Muscle layer of duodenum (tissue), 2 donors: ENCODE measurements around the gene KLHL40.

Experiments used
- H3K27ac ChIP-seq: one replicate; pipeline ENCODE4 v1.7.0; 2013; ENCODE audit warnings: mild to moderate bottlenecking, low read length
- H3K27me3 ChIP-seq: one replicate; pipeline ENCODE4 v1.7.0; 2013; ENCODE audit warnings: low read depth, mild to moderate bottlenecking, control low read depth, low read length
- H3K36me3 ChIP-seq, 2 donors: one replicate each; pipeline ENCODE4 v1.7.0; 2013; ENCODE audit warnings: low read length in 2 of 2, control low read depth in 1 of 2, mild to moderate bottlenecking in 1 of 2; ENCODE audit not compliant: insufficient read depth in 2 of 2, control insufficient read depth in 1 of 2
- H3K4me1 ChIP-seq, 2 donors: one replicate each; pipeline ENCODE4 v1.7.0; 2013; ENCODE audit warnings: low read length in 2 of 2, mild to moderate bottlenecking in 2 of 2, control low read depth in 1 of 2, moderate library complexity in 1 of 2; ENCODE audit not compliant: insufficient read depth in 2 of 2, control insufficient read depth in 1 of 2
- H3K4me3 ChIP-seq, 2 donors: one replicate each; pipeline ENCODE4 v1.7.0; 2013; ENCODE audit warnings: low read length in 2 of 2, low read depth in 1 of 2, mild to moderate bottlenecking in 1 of 2
- H3K9me3 ChIP-seq, 2 donors: one replicate each; pipeline ENCODE4 v1.7.0; 2013; ENCODE audit warnings: low read length in 2 of 2, control low read depth in 1 of 2, mild to moderate bottlenecking in 1 of 2; ENCODE audit not compliant: control insufficient read depth in 1 of 2
- donor health status: healthy.

Gene KLHL40

GRCh38 chr3:42665050-42665878 is 20.1 kb upstream of the KLHL40 start:
- H3K27me3 ChIP-seq = no peaks in the 10 kb centered on the region
- no peaks in the 10 kb centered on the region for H3K36me3 ChIP-seq
- H3K27ac ChIP-seq = no peak overlapping the region
- no peaks in the 10 kb centered on the region for H3K9me3 ChIP-seq
- H3K4me1 ChIP-seq = peaks cover 7 to 24% of the 10 kb centered on the region in 2 donors
- H3K4me3 ChIP-seq = no peak overlapping the region

- no peaks in the 10 kb centered on the region for H3K27me3 ChIP-seq
- no peaks in the 10 kb centered on the region for H3K36me3 ChIP-seq
- no peak overlapping the region for H3K4me3 ChIP-seq
- H3K27ac ChIP-seq = no peak overlapping the region
- peaks cover 7 to 24% of the 10 kb centered on the region in 2 donors for H3K4me1 ChIP-seq
- H3K9me3 ChIP-seq = no peaks in the 10 kb centered on the region
These were observed 19.3 kb upstream of the KLHL40 start for GRCh38 chr3:42666022-42666421.

- H3K4me3 ChIP-seq = no peak overlapping the region
- no peaks in the 10 kb centered on the region for H3K9me3 ChIP-seq
- H3K27ac ChIP-seq = no peak overlapping the region
- H3K4me1 ChIP-seq = peaks cover 7 to 24% of the 10 kb centered on the region in 2 donors
- no peaks in the 10 kb centered on the region for H3K27me3 ChIP-seq
- H3K36me3 ChIP-seq = no peaks in the 10 kb centered on the region
These were observed 18.7 kb upstream of the KLHL40 start for GRCh38 chr3:42666577-42666998.

DNA sequence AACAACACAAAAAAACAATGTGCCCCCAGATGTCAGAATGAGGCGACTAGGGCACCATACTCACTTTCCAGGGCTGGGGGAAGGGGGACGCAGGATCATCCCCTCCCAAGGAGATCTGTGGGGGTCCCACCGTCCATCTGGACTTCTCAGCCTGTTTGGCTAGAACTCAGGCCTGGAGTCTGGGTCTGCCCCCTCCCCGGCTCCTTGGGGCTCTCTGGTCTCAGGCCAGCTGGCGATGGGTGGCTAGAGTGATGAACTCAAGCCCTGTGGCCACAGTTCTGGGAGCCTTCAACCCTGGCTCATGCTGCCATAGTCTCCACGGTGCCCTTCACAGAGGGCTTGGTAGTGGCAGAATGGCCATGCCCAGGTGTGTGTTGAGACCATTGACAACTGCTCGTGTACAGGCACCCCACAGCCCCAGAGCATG is 18.2 kb upstream of the KLHL40 start:
- H3K9me3 ChIP-seq = no peaks in the 10 kb centered on the region
- H3K27ac ChIP-seq = no peak overlapping the region
- no peaks in the 10 kb centered on the region for H3K27me3 ChIP-seq
- peaks cover 7 to 24% of the 10 kb centered on the region in 2 donors for H3K4me1 ChIP-seq
- H3K36me3 ChIP-seq = no peaks in the 10 kb centered on the region
- no peak overlapping the region for H3K4me3 ChIP-seq

GRCh38 chr3:42667523-42668412 is 17.6 kb upstream of the KLHL40 start:
- H3K27ac ChIP-seq = no peak overlapping the region
- no peaks in the 10 kb centered on the region for H3K36me3 ChIP-seq
- no peaks in the 10 kb centered on the region for H3K27me3 ChIP-seq
- H3K4me1 ChIP-seq = peaks cover 7 to 24% of the 10 kb centered on the region in 2 donors
- no peaks in the 10 kb centered on the region for H3K9me3 ChIP-seq
- no peak overlapping the region for H3K4me3 ChIP-seq

GRCh38 chr3:42668413-42668760 is 16.9 kb upstream of the KLHL40 start:
- Histone ChIP-seq H3K27me3 (no peaks in the 10 kb centered on the region), H3K27ac (no peak overlapping the region), H3K9me3 (no peaks in the 10 kb centered on the region), H3K4me1 (peaks cover 7 to 24% of the 10 kb centered on the region in 2 donors), H3K36me3 (no peaks in the 10 kb centered on the region), H3K4me3 (no peak overlapping the region)

DNA sequence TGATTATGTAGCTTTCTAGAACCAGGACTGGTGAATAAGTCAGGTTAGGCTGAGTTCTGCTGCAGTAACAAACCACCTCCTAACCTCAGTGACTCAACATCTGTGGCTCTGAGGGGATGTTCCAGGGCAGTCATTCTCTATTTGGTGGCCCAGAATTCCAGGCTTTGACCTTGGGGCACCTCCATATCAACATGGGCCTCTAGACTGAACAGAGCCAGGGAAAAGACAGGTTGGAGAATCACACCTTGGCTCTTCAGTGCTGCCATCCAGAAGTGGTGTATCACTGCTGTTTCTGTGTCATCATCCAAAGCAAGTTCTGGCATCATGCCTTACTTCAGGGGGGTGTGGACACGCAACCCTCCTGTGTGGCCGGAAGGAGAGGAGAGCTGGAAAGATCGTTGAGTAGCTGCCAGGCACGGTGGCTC is 16.5 kb upstream of the KLHL40 start:
- no peak overlapping the region for H3K27ac ChIP-seq
- H3K27me3 ChIP-seq = no peaks in the 10 kb centered on the region
- peaks cover 7 to 24% of the 10 kb centered on the region in 2 donors for H3K4me1 ChIP-seq
- H3K36me3 ChIP-seq = no peaks in the 10 kb centered on the region
- no peaks in the 10 kb centered on the region for H3K9me3 ChIP-seq
- no peak overlapping the region for H3K4me3 ChIP-seq

- Histone ChIP-seq H3K4me3 (no peak overlapping the region), H3K27ac (no peak overlapping the region), H3K4me1 (peaks cover 7 to 24% of the 10 kb centered on the region in 2 donors), H3K9me3 (no peaks in the 10 kb centered on the region), H3K27me3 (no peaks in the 10 kb centered on the region), H3K36me3 (no peaks in the 10 kb centered on the region)
These were observed 15.2 kb upstream of the KLHL40 start for GRCh38 chr3:42670051-42670576.

DNA sequence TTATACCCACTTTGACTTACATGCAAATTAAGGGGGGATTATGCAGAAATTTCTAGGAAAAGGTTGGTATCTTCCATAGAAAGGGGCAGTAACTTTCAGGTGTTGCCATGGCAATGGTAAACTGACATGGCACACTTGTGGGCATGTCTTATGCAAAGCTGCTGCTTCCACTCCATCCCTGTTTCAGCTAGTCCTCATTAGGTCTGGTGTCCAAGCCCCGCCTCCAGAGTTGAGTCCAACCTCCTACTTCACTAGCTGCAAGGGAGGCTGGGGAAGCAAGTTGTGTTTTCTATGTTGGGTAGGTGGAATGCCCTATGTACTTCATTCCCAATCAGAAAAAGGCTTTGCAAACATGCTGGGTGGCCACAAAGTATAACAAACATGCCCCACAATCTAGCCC is 14.7 kb upstream of the KLHL40 start:
- no peaks in the 10 kb centered on the region for H3K27me3 ChIP-seq
- peaks cover 0 to under 1% of the 10 kb centered on the region in 2 donors for H3K9me3 ChIP-seq
- peaks cover 7 to 24% of the 10 kb centered on the region in 2 donors for H3K4me1 ChIP-seq
- H3K4me3 ChIP-seq = no peak overlapping the region
- H3K36me3 ChIP-seq = no peaks in the 10 kb centered on the region
- no peak overlapping the region for H3K27ac ChIP-seq

GRCh38 chr3:42672515-42672914 is 12.8 kb upstream of the KLHL40 start:
- Histone ChIP-seq H3K4me3 (no peak overlapping the region), H3K27ac (no peak overlapping the region), H3K36me3 (no peaks in the 10 kb centered on the region), H3K27me3 (no peaks in the 10 kb centered on the region), H3K9me3 (peaks cover 0 to 3% of the 10 kb centered on the region in 2 donors), H3K4me1 (peaks cover 5 to 8% of the 10 kb centered on the region in 2 donors)

DNA sequence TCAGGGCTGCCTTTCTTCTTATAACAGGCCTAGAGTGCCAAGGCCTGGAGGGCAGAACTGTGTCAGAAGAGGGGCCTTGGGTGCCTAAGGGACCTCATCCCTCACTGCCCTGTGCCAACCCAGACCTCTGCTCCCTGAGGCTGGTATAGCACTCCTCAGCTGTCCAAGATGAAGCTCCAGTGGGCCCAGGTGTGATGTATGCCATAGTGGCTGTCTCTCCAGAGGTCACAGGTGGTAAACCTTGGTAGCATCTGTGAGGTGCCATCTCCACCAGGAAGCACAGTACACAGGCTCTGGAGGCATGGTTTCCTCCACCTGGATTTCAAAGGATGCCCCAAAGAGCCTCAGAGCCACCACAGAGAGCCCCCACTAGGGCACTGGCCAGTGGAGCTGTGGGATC is 12.3 kb upstream of the KLHL40 start:
- H3K36me3 ChIP-seq = no peaks in the 10 kb centered on the region
- no peaks in the 10 kb centered on the region for H3K27me3 ChIP-seq
- peaks cover 0 to 3% of the 10 kb centered on the region in 2 donors for H3K9me3 ChIP-seq
- no peak overlapping the region for H3K4me3 ChIP-seq
- H3K27ac ChIP-seq = no peak overlapping the region
- peaks cover 0 to 2% of the 10 kb centered on the region in 2 donors for H3K4me1 ChIP-seq
